H54 (cell line): ENCODE results near the gene AMPH.
"Not testable (repeated sequence)": the region's sequence is repeated elsewhere in the genome, so short reads cannot be mapped to it uniquely, and the experiment has no call there.

Experiments
- DNase-seq: peaks from one replicate; pipeline ENCODE4 v3.0.0; 2011; ENCODE audit warnings: low spot score, mixed read lengths; ENCODE audit not compliant: insufficient read length
- FAIRE-seq: peaks from 3 replicates; lab custom pipeline; 2011; peaks lifted over from hg19 to GRCh38; lab: Jason Lieb, UNC
- POLR2A ChIP-seq: IDR thresholded peaks from 2 replicates; pipeline ENCODE4 v1.6.1; 2011; ENCODE audit warnings: low read depth, mild to moderate bottlenecking, low read length

AMPH gene

GRCh38 chr7:38396852-38397251 lies 234.3 kb downstream of the AMPH start:
- TF ChIP-seq POLR2A, result no peak
- FAIRE-seq, result no peak
- DNase-seq, result no peak

GRCh38 chr7:38395921-38396552 lies 235.1 kb downstream of the AMPH start:
- not testable (repeated sequence) for DNase-seq, FAIRE-seq

- DNase-seq, result no peak
- FAIRE-seq, result no peak
- no peak for TF ChIP-seq POLR2A
Measured at GRCh38 chr7:38394660-38395059, 236.5 kb downstream of the AMPH start.

- no peak for TF ChIP-seq POLR2A
- FAIRE-seq, result no peak
- no peak for DNase-seq
Measured at GRCh38 chr7:38393874-38394273, 237.3 kb downstream of the AMPH start.

GRCh38 chr7:38391751-38392150 lies 239.4 kb downstream of the AMPH start:
- TF ChIP-seq POLR2A, result no peak
- DNase-seq, result no peak
- FAIRE-seq, result no peak

GRCh38 chr7:38385682-38386081 lies 245.5 kb downstream of the AMPH start:
- no peak for TF ChIP-seq POLR2A
- no peak for DNase-seq
- no peak for FAIRE-seq

GRCh38 chr7:38383281-38383680 lies 247.9 kb downstream of the AMPH start:
- TF ChIP-seq POLR2A, result no peak
- FAIRE-seq (no peak), DNase-seq (no peak)

GRCh38 chr7:38382684-38383083 lies 248.5 kb downstream of the AMPH start:
- no peak for FAIRE-seq
- TF ChIP-seq POLR2A, result no peak
- no peak for DNase-seq

GRCh38 chr7:38375453-38375852 lies 255.7 kb downstream of the AMPH start:
- DNase-seq (no peak), FAIRE-seq (no peak)
- no peak for TF ChIP-seq POLR2A

- FAIRE-seq, result no peak
- TF ChIP-seq POLR2A, result no peak
- peak; percentile 37 for DNase-seq
Measured at GRCh38 chr7:38374507-38374906, 256.7 kb downstream of the AMPH start.

GRCh38 chr7:38373155-38373554 lies 258.0 kb downstream of the AMPH start:
- no peak for FAIRE-seq

GRCh38 chr7:38372290-38372689 lies 258.9 kb downstream of the AMPH start:
- no peak for TF ChIP-seq POLR2A
- DNase-seq (no peak), FAIRE-seq (no peak)

More at GRCh38 chr7:38373155-38373554, 258.0 kb downstream of the AMPH start:
- TF ChIP-seq POLR2A, result no peak
- DNase-seq, result no peak

GRCh38 chr7:38369816-38370493 lies 261.2 kb downstream of the AMPH start:
- peak; percentile 80 for FAIRE-seq
- DNase-seq, result peak; percentile 77
- TF ChIP-seq POLR2A, result no peak

GRCh38 chr7:38368191-38368605 lies 263.0 kb downstream of the AMPH start:
- peak; percentile 76 for DNase-seq
- TF ChIP-seq POLR2A, result no peak
- no peak for FAIRE-seq
